ENCODE results near the gene MTAP.

Gene MTAP

DNA sequence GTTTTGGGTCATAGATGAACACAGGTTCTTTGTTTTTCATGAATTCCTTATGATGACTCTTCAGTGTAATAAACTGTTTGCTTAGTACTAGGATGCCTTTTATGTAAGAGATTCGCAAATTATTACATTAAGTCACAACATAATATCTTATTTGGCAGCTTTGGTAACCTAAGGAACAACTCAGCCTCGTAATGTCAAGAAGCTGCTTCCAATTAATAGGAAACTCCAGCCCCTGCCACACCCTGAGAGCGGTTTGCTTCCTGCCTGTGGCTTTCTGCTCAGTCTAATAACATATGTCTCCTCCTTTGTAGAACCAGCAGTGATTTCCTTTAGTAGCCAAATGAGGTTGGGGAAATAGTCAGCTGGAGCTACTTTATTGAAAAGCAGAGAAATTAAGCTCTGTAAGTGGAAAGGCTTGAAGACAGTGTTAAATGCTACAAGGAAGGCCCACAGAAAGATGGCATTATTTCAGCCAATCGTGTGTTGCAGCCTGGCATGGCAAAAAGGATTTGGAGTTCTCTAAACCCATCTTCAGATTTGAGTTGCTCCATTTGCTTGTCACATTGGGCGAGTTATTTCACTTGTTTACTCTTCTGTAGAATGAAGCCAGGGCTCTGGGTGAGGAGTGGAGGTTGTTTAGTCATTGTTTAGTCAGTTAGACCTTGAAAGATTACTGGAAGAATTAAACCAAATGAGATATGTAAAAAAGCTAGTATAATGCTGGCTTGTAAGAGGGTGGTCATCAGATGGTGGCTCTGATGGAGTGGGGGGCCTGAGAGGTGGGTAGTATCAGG lies 54.1 kb downstream of the MTAP start:
- peaks cover 9 to 84% of the 10 kb centered on the region in 2 experiments for H3K36me3 ChIP-seq (ENCODE audit: control insufficient read depth in 2 of 2, insufficient read depth in 1 of 2, low read length in 2 of 2)
- H3K27ac ChIP-seq (ENCODE audit: extremely low read depth, low read depth, low read length): no peak overlapping the region

DNA sequence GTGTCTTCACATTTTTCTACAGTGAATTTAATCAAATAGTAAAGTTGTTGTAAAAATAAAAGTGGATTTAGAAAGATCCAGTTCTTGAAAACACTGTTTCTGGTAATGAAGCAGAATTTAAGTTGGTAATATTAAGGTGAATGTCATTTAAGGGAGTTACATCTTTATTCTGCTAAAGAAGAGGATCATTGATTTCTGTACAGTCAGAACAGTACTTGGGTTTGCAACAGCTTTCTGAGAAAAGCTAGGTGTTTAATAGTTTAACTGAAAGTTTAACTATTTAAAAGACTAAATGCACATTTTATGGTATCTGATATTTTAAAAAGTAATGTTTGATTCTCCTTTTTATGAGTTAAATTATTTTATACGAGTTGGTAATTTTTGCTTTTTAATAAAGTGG lies 60.4 kb downstream of the MTAP start:
- TF ChIP-seq ZNF544 (tag by site-specific recombination; IDR thresholded peaks at IDR 0.05) (no peak), SALL2 (tag by site-specific recombination; IDR thresholded peaks at IDR 0.05; ENCODE audit: borderline replicate concordance) (no peak), YY2 (tag by site-specific recombination; IDR thresholded peaks at IDR 0.05) (no peak), ZNF600 (tag by site-specific recombination; IDR thresholded peaks at IDR 0.05) (no peak), ZNF624 (tag by site-specific recombination; IDR thresholded peaks at IDR 0.05) (no peak), ZNF48 (tag by site-specific recombination; IDR thresholded peaks at IDR 0.05) (no peak)
- TF ChIP-seq, protein P1, sequence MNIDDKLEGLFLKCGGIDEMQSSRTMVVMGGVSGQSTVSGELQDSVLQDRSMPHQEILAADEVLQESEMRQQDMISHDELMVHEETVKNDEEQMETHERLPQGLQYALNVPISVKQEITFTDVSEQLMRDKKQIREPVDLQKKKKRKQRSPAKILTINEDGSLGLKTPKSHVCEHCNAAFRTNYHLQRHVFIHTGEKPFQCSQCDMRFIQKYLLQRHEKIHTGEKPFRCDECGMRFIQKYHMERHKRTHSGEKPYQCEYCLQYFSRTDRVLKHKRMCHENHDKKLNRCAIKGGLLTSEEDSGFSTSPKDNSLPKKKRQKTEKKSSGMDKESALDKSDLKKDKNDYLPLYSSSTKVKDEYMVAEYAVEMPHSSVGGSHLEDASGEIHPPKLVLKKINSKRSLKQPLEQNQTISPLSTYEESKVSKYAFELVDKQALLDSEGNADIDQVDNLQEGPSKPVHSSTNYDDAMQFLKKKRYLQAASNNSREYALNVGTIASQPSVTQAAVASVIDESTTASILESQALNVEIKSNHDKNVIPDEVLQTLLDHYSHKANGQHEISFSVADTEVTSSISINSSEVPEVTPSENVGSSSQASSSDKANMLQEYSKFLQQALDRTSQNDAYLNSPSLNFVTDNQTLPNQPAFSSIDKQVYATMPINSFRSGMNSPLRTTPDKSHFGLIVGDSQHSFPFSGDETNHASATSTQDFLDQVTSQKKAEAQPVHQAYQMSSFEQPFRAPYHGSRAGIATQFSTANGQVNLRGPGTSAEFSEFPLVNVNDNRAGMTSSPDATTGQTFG (tag by site-specific recombination; IDR thresholded peaks at IDR 0.05; ENCODE audit: borderline replicate concordance): no peak
- TF ChIP-seq, protein P2, sequence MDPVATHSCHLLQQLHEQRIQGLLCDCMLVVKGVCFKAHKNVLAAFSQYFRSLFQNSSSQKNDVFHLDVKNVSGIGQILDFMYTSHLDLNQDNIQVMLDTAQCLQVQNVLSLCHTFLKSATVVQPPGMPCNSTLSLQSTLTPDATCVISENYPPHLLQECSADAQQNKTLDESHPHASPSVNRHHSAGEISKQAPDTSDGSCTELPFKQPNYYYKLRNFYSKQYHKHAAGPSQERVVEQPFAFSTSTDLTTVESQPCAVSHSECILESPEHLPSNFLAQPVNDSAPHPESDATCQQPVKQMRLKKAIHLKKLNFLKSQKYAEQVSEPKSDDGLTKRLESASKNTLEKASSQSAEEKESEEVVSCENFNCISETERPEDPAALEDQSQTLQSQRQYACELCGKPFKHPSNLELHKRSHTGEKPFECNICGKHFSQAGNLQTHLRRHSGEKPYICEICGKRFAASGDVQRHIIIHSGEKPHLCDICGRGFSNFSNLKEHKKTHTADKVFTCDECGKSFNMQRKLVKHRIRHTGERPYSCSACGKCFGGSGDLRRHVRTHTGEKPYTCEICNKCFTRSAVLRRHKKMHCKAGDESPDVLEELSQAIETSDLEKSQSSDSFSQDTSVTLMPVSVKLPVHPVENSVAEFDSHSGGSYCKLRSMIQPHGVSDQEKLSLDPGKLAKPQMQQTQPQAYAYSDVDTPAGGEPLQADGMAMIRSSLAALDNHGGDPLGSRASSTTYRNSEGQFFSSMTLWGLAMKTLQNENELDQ (tag by site-specific recombination; IDR thresholded peaks at IDR 0.05; ENCODE audit: low read depth): no peak
- TF ChIP-seq, protein P3, sequence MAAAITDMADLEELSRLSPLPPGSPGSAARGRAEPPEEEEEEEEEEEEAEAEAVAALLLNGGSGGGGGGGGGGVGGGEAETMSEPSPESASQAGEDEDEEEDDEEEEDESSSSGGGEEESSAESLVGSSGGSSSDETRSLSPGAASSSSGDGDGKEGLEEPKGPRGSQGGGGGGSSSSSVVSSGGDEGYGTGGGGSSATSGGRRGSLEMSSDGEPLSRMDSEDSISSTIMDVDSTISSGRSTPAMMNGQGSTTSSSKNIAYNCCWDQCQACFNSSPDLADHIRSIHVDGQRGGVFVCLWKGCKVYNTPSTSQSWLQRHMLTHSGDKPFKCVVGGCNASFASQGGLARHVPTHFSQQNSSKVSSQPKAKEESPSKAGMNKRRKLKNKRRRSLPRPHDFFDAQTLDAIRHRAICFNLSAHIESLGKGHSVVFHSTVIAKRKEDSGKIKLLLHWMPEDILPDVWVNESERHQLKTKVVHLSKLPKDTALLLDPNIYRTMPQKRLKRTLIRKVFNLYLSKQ (tag by site-specific recombination; IDR thresholded peaks at IDR 0.05; ENCODE audit: borderline replicate concordance): no peak
- Histone ChIP-seq H3K4me1 (ENCODE audit: control insufficient read depth, insufficient read depth, low read length) (no peaks in the 10 kb centered on the region), H3K27ac (ENCODE audit: extremely low read depth, low read depth, low read length) (no peak overlapping the region), H3K36me3 (ENCODE audit: control insufficient read depth in 2 of 2, insufficient read depth in 1 of 2, low read length in 2 of 2) (peaks cover 10 to 75% of the 10 kb centered on the region in 2 experiments), H3K4me3 (ENCODE audit: low read depth, low read length) (no peak overlapping the region), H3K9me3 (ENCODE audit: control insufficient read depth, insufficient read depth, low read depth, low read length) (no peaks in the 10 kb centered on the region)
- CTCF ChIA-PET: no interaction called here
- POLR2A ChIA-PET: no interaction called here

More for the DNA sequence above, 54.1 kb downstream of the MTAP start:
- CTCF ChIA-PET: no interaction called here
- no peak for TF ChIP-seq SP3 (tag by site-specific recombination; IDR thresholded peaks at IDR 0.05)
- no peak for TF ChIP-seq ZNF133 (tag by site-specific recombination; IDR thresholded peaks at IDR 0.05)
- H3K4me3 ChIP-seq (ENCODE audit: low read depth, low read length): no peak overlapping the region
- H3K4me1 ChIP-seq (ENCODE audit: control insufficient read depth, insufficient read depth, low read length): no peaks in the 10 kb centered on the region
- no peaks in the 10 kb centered on the region for H3K9me3 ChIP-seq (ENCODE audit: control insufficient read depth, insufficient read depth, low read depth, low read length)
- POLR2A ChIA-PET: no interaction called here

DNA sequence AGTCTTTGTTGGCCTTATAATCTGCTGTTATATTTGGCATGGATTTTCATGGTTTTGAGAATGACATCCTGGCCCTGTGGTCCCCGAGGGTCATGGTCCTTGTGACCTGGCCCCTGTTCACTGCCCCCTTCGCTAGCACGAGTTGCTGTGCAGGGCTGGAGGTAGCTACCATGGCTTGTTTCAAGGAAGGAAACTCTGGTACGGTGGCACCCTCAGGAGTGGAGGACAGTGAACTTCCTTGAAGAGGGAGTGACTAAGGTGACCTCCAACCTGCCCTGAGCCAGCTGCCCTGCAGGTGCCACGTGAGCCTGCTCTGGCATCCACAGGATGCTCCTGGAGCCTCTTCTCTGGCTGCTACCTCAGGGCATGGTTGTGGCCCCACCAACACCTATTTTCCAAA lies 62.1 kb downstream of the MTAP start:
- CTCF ChIA-PET: no interaction called here
- TF ChIP-seq ZNF785 (tag by site-specific recombination; IDR thresholded peaks at IDR 0.05) (no peak), GLI2 (tag by site-specific recombination; IDR thresholded peaks at IDR 0.05; ENCODE audit: borderline replicate concordance, low read depth) (no peak), ZNF354C (tag by site-specific recombination; IDR thresholded peaks at IDR 0.05; ENCODE audit: borderline replicate concordance, low read depth) (no peak), ZNF19 (tag by site-specific recombination; IDR thresholded peaks at IDR 0.05; ENCODE audit: low read depth) (no peak), ZNF423 (tag by site-specific recombination; IDR thresholded peaks at IDR 0.05) (no peak)
- TF ChIP-seq, protein P4, sequence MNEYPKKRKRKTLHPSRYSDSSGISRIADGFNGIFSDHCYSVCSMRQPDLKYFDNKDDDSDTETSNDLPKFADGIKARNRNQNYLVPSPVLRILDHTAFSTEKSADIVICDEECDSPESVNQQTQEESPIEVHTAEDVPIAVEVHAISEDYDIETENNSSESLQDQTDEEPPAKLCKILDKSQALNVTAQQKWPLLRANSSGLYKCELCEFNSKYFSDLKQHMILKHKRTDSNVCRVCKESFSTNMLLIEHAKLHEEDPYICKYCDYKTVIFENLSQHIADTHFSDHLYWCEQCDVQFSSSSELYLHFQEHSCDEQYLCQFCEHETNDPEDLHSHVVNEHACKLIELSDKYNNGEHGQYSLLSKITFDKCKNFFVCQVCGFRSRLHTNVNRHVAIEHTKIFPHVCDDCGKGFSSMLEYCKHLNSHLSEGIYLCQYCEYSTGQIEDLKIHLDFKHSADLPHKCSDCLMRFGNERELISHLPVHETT (tag by site-specific recombination; IDR thresholded peaks at IDR 0.05): no peak
- TF ChIP-seq, protein P2 (tag by site-specific recombination; IDR thresholded peaks at IDR 0.05; ENCODE audit: low read depth): no peak
- TF ChIP-seq, protein P3 (tag by site-specific recombination; IDR thresholded peaks at IDR 0.05; ENCODE audit: borderline replicate concordance): no peak

More for the DNA sequence above, 62.1 kb downstream of the MTAP start:
- POLR2A ChIA-PET: no interaction called here
- Histone ChIP-seq H3K27ac (ENCODE audit: extremely low read depth, low read depth, low read length) (no peak overlapping the region), H3K4me1 (ENCODE audit: control insufficient read depth, insufficient read depth, low read length) (no peaks in the 10 kb centered on the region), H3K9me3 (ENCODE audit: control insufficient read depth, insufficient read depth, low read depth, low read length) (no peaks in the 10 kb centered on the region), H3K36me3 (ENCODE audit: control insufficient read depth in 2 of 2, insufficient read depth in 1 of 2, low read length in 2 of 2) (peaks cover 6 to 66% of the 10 kb centered on the region in 2 experiments; a peak in 2 of 3 replicates), H3K4me3 (ENCODE audit: low read depth, low read length) (no peak overlapping the region)
